Muscle of arm (tissue), 12 donors: ENCODE results near the gene BCR. TPM values are rescaled to one million over a fixed set of nuclear protein-coding genes. Genes with fewer than 3 reads are reported as not detected.

Experiments used
- DNase-seq: peaks from one replicate; pipeline ENCODE4 v3.0.0-alpha.2; 2013
- polyA plus RNA-seq, 12 donors: library from polyadenylated mRNA; unstranded; fragments of 120-200 nt; gene quantifications; one replicate each; pipeline ENCODE4 v1.2.1, GENCODE V29; 2013; ENCODE audit not compliant: insufficient read length in 12 of 12

The BCR gene
- polyA plus RNA-seq, 12 donors, result 10.4 to 37.8 (median 16.3) TPM; not detected in 1

- DNase-seq, result no peak
Measured at GRCh38 chr22:23272834-23273233, 92.5 kb downstream of the BCR start.

DNA sequence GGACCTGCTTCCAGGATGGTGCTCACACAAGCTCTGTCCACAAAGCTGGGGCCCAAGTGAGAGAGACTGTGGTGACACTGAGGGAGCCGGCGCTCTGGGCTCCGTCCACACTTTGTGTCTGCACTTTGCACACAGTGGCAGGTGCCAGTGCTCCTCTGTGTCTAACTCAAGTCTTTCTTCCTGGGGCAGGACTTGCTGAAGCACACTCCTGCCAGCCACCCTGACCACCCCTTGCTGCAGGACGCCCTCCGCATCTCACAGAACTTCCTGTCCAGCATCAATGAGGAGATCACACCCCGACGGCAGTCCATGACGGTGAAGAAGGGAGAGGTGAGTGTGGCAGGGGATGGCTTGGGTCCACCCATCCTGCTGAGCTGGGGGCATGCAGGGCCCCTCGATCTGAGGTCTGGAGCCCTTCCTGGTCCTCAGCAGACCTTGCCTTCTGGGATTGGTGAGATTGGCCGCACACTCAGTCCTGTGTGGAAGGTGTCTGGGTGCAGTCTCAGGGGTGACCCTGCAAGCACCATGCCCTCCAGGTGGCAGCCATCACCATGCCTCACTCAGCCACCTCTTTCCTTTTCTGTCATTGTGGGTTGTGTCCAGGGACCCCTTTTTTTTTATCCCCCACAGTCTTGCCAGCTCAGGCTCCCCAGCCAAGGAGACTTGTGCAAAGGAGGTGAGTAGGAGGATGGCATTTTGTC, 93.3 kb downstream of the BCR start:
- no peak for DNase-seq

DNA sequence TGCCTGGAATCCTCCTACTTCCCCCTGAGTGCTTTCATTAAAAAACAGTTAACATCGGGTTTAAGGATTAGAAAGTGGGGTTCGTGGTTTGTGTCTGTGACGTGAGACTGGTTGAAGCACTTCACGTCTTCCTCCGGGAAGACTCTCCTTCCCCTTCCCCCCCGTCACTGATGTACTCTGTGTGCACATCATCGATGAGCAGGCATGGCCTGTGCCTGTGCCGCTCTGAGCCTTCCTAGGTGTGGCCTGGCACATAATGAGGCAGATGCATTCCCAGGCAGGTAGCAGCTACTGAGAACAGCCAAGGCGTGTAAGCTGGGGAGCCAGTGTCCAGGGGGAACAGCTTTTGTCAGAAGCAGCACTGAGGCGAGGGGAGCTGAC, 93.8 kb downstream of the BCR start:
- DNase-seq, result no peak

GRCh38 chr22:23274891-23275694, 94.8 kb downstream of the BCR start:
- DNase-seq, result no peak

DNA sequence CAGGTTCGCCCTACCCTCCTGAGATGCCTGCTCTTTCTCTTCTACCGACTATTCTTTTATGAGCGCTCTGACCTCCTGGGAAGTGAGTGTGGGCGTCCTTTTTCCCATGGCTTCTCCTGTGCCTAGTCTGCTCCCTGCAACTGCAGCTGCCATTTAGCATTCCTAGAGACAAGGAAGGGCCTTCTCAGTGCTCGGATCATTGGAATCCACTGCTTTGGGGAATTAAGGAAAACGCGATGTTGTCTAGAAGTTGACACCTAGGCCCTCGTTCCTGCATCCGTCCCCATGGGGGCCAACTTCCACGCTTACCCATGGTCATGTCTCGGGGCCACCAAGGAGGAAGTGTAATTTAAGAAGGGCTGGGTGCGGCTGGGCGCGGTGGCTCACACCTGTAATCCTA, 95.4 kb downstream of the BCR start:
- no peak for DNase-seq

- no peak for DNase-seq
Measured at GRCh38 chr22:23276656-23277582, 96.6 kb downstream of the BCR start.

- DNase-seq, result no peak
Measured at GRCh38 chr22:23277583-23278295, 97.4 kb downstream of the BCR start.

GRCh38 chr22:23278883-23279675, 98.8 kb downstream of the BCR start:
- no peak for DNase-seq

GRCh38 chr22:23279781-23280180, 99.5 kb downstream of the BCR start:
- no peak for DNase-seq

DNA sequence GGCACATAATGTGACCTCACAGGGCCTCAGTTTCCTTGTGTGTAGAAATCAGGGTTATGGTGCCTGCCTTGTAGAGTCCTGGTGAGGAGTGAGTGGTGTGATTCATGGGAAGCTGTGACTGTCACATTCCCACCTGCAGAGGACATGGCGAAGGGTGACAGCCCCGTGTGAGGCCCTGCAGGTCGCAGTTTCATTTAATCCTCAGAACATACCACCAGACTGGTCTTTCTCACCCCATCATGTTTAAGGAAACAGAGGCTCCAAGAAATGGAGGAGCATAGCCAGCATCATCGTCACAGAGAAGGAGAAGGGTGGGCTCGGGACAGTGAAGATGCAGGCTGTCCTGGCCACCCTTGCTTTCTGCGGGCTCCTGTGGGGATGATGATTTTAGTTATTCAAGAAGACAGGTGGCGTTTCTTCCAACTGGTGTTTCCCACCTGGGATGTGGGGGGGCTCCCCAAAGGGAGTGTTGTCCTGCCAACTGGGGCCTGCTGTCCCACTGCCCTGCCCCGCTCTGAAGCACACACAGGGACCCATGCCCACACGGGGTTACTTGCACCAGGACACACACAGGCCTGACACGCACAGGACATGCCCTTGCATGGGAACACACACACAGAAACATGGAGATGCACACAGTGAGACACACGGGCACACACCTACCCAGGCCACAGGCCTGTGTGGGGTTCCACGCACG, 100.2 kb downstream of the BCR start:
- no peak for DNase-seq

DNA sequence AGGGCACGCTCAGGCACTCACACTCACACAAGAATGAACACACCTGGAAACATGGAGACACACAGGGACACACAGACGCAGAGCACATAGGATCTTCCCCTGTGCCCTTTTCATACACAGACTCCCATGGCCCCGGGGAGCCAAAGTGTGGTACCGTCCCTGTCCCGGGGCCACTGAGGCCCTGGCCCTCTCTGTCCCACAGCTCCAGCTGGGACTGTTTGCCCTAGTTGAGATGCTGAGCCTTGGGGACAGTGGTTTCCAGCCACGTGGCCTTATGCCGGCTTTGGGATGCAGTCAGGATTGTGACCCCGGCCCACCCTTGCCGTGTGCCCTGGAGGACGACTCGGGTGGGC, 100.7 kb downstream of the BCR start:
- DNase-seq, result no peak

DNA sequence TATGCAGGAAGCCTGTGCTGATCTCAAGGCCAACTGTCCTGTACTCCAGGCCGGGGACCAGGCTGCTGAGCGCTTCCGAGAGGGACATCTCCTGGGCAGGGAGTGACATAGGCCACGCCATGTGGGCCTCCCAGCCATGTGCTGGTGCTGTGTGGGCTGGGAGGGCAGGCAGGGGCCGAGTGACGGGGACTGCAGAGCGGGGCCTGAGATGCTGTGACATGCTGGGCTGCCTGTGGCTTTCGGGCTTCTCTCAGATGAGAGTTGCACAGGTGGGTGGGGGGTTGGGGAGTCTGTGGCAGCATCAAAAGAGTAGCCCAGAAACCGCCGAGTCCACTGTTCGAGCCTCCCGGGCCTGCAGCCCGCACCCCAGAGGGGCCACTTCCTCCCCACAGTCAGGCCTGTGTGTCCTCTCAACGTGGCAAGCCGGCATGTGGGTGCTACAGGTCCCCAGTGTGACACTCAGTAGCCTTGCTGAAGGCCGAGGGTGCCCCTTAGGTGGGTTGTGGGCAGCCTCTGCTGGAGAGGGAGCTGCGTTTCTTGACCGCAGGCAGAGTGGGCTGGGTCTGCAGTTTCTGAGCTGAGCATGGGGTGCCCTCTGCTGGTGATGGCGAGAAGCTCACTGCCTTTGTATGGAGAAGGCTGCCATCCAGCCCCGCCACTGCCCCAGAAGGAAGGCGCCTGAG, 101.2 kb downstream of the BCR start:
- DNase-seq, result peak; percentile 86

DNA sequence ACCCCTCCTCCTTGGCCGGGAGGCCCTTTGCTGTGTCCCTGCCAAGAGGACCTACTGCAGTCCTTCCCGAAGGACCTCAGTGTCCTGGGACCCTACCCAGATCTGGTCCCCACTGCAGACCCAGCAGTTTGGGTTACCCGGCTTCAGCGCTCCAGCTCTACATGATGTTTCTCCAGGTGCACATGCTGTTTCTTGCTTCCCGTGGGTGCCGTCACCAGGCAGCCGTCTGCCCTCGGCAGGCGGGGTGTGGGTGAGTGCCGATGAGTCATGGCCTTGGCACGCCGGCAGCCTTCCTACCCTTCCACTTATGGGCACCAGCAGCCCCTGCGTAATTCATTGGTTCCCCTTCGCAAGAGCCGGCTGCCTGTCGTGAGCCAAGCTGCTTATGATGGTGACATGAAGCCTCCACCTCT, 101.8 kb downstream of the BCR start:
- DNase-seq, result no peak

- no peak for DNase-seq
Measured at GRCh38 chr22:23282516-23282915, 102.2 kb downstream of the BCR start.

GRCh38 chr22:23282986-23283385, 102.7 kb downstream of the BCR start:
- no peak for DNase-seq

DNA sequence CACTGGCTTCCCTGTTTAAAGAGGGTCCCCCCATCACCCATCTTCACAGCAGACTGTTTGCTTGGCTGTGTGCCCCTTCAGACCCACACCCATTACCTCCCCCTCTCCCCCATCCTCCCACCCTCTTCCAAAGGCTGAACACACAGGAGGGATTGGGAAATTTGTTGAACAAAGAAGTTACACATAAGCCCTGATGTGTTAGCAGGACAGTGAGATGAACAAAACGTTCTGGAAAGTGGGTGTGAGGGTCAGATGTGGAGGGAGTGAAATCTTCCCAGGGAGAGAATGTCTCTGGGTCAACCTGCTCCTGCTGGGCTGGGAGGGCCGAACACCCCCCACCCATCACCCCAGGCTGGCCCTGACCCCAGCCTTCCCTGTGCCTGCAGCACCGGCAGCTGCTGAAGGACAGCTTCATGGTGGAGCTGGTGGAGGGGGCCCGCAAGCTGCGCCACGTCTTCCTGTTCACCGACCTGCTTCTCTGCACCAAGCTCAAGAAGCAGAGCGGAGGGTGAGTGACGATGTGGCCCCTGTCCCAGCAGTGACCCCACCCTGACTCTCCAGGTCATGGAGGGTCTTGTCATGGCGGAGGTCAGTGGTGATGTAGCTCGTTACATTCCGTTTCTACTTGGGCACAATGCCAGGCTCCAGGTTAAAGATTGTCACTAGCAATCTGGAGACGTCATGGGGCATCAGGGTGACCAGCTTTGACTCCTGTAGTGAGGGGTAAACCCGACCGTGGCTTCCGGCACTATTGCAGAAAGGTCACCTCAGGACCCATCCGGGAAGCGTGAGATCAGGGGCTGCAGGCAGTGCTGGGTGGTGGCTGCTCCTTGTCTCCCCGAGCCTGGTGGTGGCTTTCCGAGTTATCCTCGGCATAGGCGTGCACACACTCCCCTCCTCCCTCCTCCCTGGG, 103.5 kb downstream of the BCR start:
- no peak for DNase-seq

GRCh38 chr22:23284504-23285033, 104.3 kb downstream of the BCR start:
- no peak for DNase-seq

- DNase-seq, result no peak
Measured at GRCh38 chr22:23285236-23285635, 104.9 kb downstream of the BCR start.
